HCT116 (cell line): ENCODE measurements around the gene NTNG2. TPM values are rescaled to one million over a fixed set of nuclear protein-coding genes. Genes with fewer than 3 reads are reported as not detected.

Source experiments
- ATAC-seq: fragments of 200-7000 bp; cut with Tn5 transposase; 2 replicates; pipeline ENCODE4 v1.9.1; 2020; ENCODE audit warnings: mild to moderate bottlenecking, moderate library complexity
- BruUV-seq: library from RNA; stranded (reverse); fragments of 400-500 nt; replicated peaks from 2 replicates; lab custom pipeline; 2021; lab: Mats Ljungman, UMichigan
- CTCF ChIA-PET: fragments of 300-600 bp; sonication (Branson Sonifier 250); formaldehyde crosslinking; loops from one replicate; lab custom pipeline; 2021; ENCODE audit warnings: antibody characterized with exemption; lab: Charles Lee
- POLR2A ChIA-PET: fragments of 300-600, 350-600 bp; sonication (Branson Sonifier 250); formaldehyde crosslinking; loops from one replicate; lab custom pipeline; 2021; ENCODE audit warnings: antibody characterized with exemption; lab: Charles Lee
- RAD21 ChIA-PET, 2 experiments: fragments of 300-600 bp; sonication (Branson Sonifier 250); formaldehyde crosslinking; loops; one replicate each; lab custom pipeline; 2023; ENCODE audit warnings: low total read pairs in 2 of 2; ENCODE audit not compliant: uncharacterized antibody in 2 of 2, unreplicated experiment in 2 of 2, low non-redundant PET in 1 of 2; lab: Charles Lee
- DNase-seq: peaks from one replicate; pipeline ENCODE4 v3.0.0-alpha.2; 2010; ENCODE audit warnings: low read depth, low spot score
- H2AFZ ChIP-seq: fragments of 200-600 bp; shearing (Covaris generic), sonication (generic); 2 replicates; pipeline ENCODE4 v1.6.1; 2017; ENCODE audit warnings: low read depth, mixed run types, mixed read lengths, antibody characterized with exemption, low read length; ENCODE audit not compliant: poor library complexity, severe bottlenecking
- H3K27ac ChIP-seq: 2 replicates; pipeline ENCODE4 v1.5.1; 2012; ENCODE audit warnings: low read depth, low read length
- H3K27me3 ChIP-seq: fragments of 200-600 bp; sonication (generic); 2 replicates; pipeline ENCODE4 v1.6.1; 2016; ENCODE audit warnings: mixed run types, low read length, mixed read lengths; ENCODE audit not compliant: insufficient read depth
- H3K36me3 ChIP-seq, 2 experiments: fragments of 200-500 bp in 1 of 2; fragments of 200-600 bp in 1 of 2; sonication (Bioruptor generic) in 1 of 2; sonication (generic) in 1 of 2; 2 replicates each; pipeline versions ENCODE4 v1.5.1 to v1.6.1; 2014 to 2016; ENCODE audit warnings: low read length in 2 of 2, inconsistent platforms in 1 of 2, mixed read lengths in 1 of 2, mixed run types in 1 of 2; ENCODE audit not compliant: insufficient read depth in 2 of 2, control insufficient read depth in 1 of 2
- H3K4me1 ChIP-seq, 2 experiments: fragments of 200-600 bp in 1 of 2; sonication (generic) in 1 of 2; 2 replicates each; pipeline versions ENCODE4 v1.5.1 to v1.6.1; 2012 to 2017; ENCODE audit warnings: low read length in 2 of 2, inconsistent platforms in 1 of 2, mild to moderate bottlenecking in 1 of 2, mixed read lengths in 1 of 2, mixed run types in 1 of 2, moderate library complexity in 1 of 2; ENCODE audit not compliant: insufficient read depth in 2 of 2, control insufficient read depth in 1 of 2
- H3K4me2 ChIP-seq: fragments of 200-600 bp; sonication (generic); 2 replicates; pipeline ENCODE4 v1.6.1; 2017; ENCODE audit warnings: mixed run types, low read length, mixed read lengths
- H3K4me3 ChIP-seq, 2 experiments: fragments of 200-600 bp in 1 of 2; sonication (generic) in 1 of 2; replicated peaks in 1 of 2; 2 replicates each; pipeline ENCODE4 v1.5.1; 2011 to 2016; ENCODE audit warnings: low read length in 2 of 2, control low read depth in 1 of 2, low read depth in 1 of 2, mild to moderate bottlenecking in 1 of 2, mixed read lengths in 1 of 2, mixed run types in 1 of 2
- H3K79me2 ChIP-seq: fragments of 200-600 bp; sonication (generic); 2 replicates; pipeline ENCODE4 v1.6.1; 2017; ENCODE audit warnings: mild to moderate bottlenecking, mixed run types, low read length, moderate library complexity, mixed read lengths; ENCODE audit not compliant: insufficient read depth
- H3K9ac ChIP-seq: fragments of 200-600 bp; sonication (generic); 2 replicates; pipeline ENCODE4 v1.6.1; 2016; ENCODE audit warnings: low read length, mixed read lengths
- H3K9me2 ChIP-seq: fragments of 200-600 bp; sonication (generic), shearing (Covaris generic); 2 replicates; pipeline ENCODE4 v1.6.1; 2017; ENCODE audit warnings: mixed run types, mild to moderate bottlenecking, moderate library complexity; ENCODE audit not compliant: insufficient read depth
- H3K9me3 ChIP-seq, 2 experiments: fragments of 200-500 bp in 1 of 2; fragments of 200-600 bp in 1 of 2; sonication (Bioruptor generic) in 1 of 2; sonication (generic) in 1 of 2; 2 replicates each; pipeline ENCODE4 v1.6.1; 2014 to 2017; ENCODE audit warnings: low read length in 2 of 2, mixed read lengths in 2 of 2, inconsistent platforms in 1 of 2, low read depth in 1 of 2, mild to moderate bottlenecking in 1 of 2, mixed run types in 1 of 2, moderate library complexity in 1 of 2; ENCODE audit not compliant: control insufficient read depth in 1 of 2, insufficient read depth in 1 of 2
- H4K20me1 ChIP-seq: fragments of 200-600 bp; sonication (generic), shearing (Covaris generic); 2 replicates; pipeline ENCODE4 v1.6.1; 2017; ENCODE audit warnings: mixed run types, mild to moderate bottlenecking, moderate library complexity; ENCODE audit not compliant: insufficient read depth
- CEBPB ChIP-seq: IDR thresholded peaks from 2 replicates; pipeline ENCODE4 v1.6.1; 2012; ENCODE audit warnings: low read depth
- FOSL1 ChIP-seq: IDR thresholded peaks from 2 replicates; pipeline ENCODE4 v1.6.1; 2012; ENCODE audit warnings: low read depth
- REST ChIP-seq: IDR thresholded peaks from 2 replicates; pipeline ENCODE4 v1.6.1; 2012; ENCODE audit warnings: low read depth
- SIN3A ChIP-seq: IDR thresholded peaks from 2 replicates; pipeline ENCODE4 v1.6.1; 2012; ENCODE audit warnings: low read depth
- TCF7L2 ChIP-seq: IDR thresholded peaks from 2 replicates; pipeline ENCODE4 v1.7.0; 2011; ENCODE audit warnings: borderline replicate concordance, inconsistent platforms; ENCODE audit not compliant: insufficient read depth, insufficient read length; ENCODE audit errors: extremely low read depth
- intact Hi-C: fragments of 100-400 bp; cut with micrococcal nuclease; formaldehyde crosslinking; loops from 2 replicates; pipeline ENCODE4 v1.10.0; 2022
- total RNA-seq: library from RNA; stranded (reverse); gene quantifications from one replicate; pipeline ENCODE4 v1.2.1, GENCODE V29; 2021; ENCODE audit not compliant: unreplicated experiment

Gene NTNG2
- total RNA-seq, 1 experiment from 2014 or later = 2.5 TPM

DNA sequence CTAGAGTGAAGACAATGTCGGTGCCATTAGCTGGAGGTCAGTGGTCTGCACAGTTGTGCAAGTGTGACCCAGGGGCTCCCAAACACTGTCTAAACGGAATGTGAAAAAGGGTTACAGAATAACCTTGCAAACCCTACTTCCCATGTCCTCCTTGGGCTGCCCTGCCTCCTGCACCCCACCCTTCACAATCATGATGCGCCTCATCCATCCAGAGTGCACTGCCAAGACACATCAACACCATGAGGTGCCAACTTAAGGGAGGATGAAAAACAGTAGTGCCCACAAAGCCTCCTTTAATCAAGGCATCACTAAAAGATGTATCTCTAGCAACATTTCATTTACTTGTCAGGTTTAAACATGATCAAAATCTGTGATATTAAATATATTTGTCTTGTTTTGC lies 105.8 kb downstream of the NTNG2 start:
- CTCF ChIA-PET = interaction anchor here (1.2 to 1.9 kb wide), 3 partner anchors 8 to 100 kb away, joined by 3 to 7 read pairs (median 4); no protein-coding TSS in a partner anchor
- RAD21 ChIA-PET = no interaction called here
- Histone ChIP-seq H2AFZ (no peak overlapping the region), H3K9me3 (no peaks in the 10 kb centered on the region), H4K20me1 (no peaks in the 10 kb centered on the region), H3K36me3 (peaks cover 41 to 42% of the 10 kb centered on the region in 2 experiments), H3K9ac (no peak overlapping the region), H3K27ac (no peak overlapping the region), H3K27me3 (no peaks in the 10 kb centered on the region), H3K4me3 (no peak overlapping the region), H3K4me2 (no peak overlapping the region), H3K79me2 (peaks cover 7% of the 10 kb centered on the region; the same call in 1 of the 2 replicates), H3K9me2 (no peaks in the 10 kb centered on the region), H3K4me1 (peaks cover 9 to 29% of the 10 kb centered on the region in 2 experiments; a peak in 3 of 4 replicates)
- TF ChIP-seq REST (no peak), FOSL1 (no peak), TCF7L2 (no peak), CEBPB (no peak), SIN3A (no peak)
- BruUV-seq = no TSS peak
- ATAC-seq (no peak), DNase-seq (no peak)
- intact Hi-C loops = loop anchor here (5.0 to 10.0 kb wide), 2 partner anchors 307 to 505 kb away; no protein-coding TSS in a partner anchor
- POLR2A ChIA-PET = no interaction called here
